Liver (tissue), 9 donors: Measurements from ENCODE around the gene PRR30. TPM values are rescaled to one million over a fixed set of nuclear protein-coding genes. Genes with fewer than 3 reads are reported as not detected.

Source experiments
- DNase-seq: peaks from one replicate; pipeline ENCODE4 v3.0.0-alpha.2; 2017; ENCODE audit warnings: low spot score
- H3K27ac ChIP-seq, 2 donors: one replicate each; pipeline ENCODE4 v1.7.0; 2013; ENCODE audit warnings: inconsistent platforms in 2 of 2, low read length in 2 of 2, control low read depth in 1 of 2, low read depth in 1 of 2, mild to moderate bottlenecking in 1 of 2
- H3K27me3 ChIP-seq, 4 donors: one replicate each; pipeline versions ENCODE4 v1.6.1 to v1.7.0; 2013; ENCODE audit warnings: low read length in 3 of 4, inconsistent platforms in 1 of 4, mild to moderate bottlenecking in 1 of 4, moderate library complexity in 1 of 4; ENCODE audit not compliant: control insufficient read depth in 4 of 4, insufficient read depth in 4 of 4
- H3K36me3 ChIP-seq, 4 donors: one replicate each; pipeline versions ENCODE4 v1.6.1 to v1.7.0; 2013; ENCODE audit warnings: low read length in 3 of 4, mild to moderate bottlenecking in 3 of 4, low read depth in 1 of 4, moderate library complexity in 1 of 4; ENCODE audit not compliant: control insufficient read depth in 4 of 4, insufficient read depth in 3 of 4
- H3K4me1 ChIP-seq, 4 donors: one replicate each; pipeline versions ENCODE4 v1.6.1 to v1.7.0; 2013; ENCODE audit warnings: low read length in 3 of 4, mild to moderate bottlenecking in 3 of 4, moderate library complexity in 1 of 4; ENCODE audit not compliant: control insufficient read depth in 4 of 4, insufficient read depth in 4 of 4
- H3K4me3 ChIP-seq, 3 donors: one replicate each; pipeline versions ENCODE4 v1.6.1 to v1.7.0; 2013; ENCODE audit warnings: low read length in 3 of 3, control low read depth in 1 of 3, low read depth in 1 of 3, mild to moderate bottlenecking in 1 of 3
- H3K9ac ChIP-seq, 2 donors: one replicate each; pipeline ENCODE4 v1.7.0; 2013; ENCODE audit warnings: low read length in 2 of 2, mild to moderate bottlenecking in 2 of 2, moderate library complexity in 2 of 2, control low read depth in 1 of 2, low read depth in 1 of 2
- H3K9me3 ChIP-seq, 4 donors: one replicate each; pipeline versions ENCODE4 v1.6.1 to v1.7.0; 2013; ENCODE audit warnings: low read length in 3 of 4; ENCODE audit not compliant: control insufficient read depth in 4 of 4
- EGR1 ChIP-seq, 2 donors: IDR thresholded peaks; 2 replicates each; pipeline ENCODE4 v1.6.1; 2016 to 2018; ENCODE audit warnings: antibody characterized with exemption in 2 of 2, low read depth in 2 of 2
- FOXA1 ChIP-seq: IDR thresholded peaks from 2 replicates; pipeline ENCODE4 v1.6.1; 2016; ENCODE audit warnings: antibody characterized with exemption
- FOXA2 ChIP-seq: IDR thresholded peaks from 2 replicates; pipeline ENCODE4 v1.6.1; 2016; ENCODE audit warnings: antibody characterized with exemption
- GABPA ChIP-seq, 2 donors: IDR thresholded peaks in 1 of 2; conservative IDR thresholded peaks in 1 of 2; 2 replicates each; pipeline ENCODE4 v1.6.1; 2016; ENCODE audit warnings: antibody characterized with exemption in 2 of 2, mild to moderate bottlenecking in 1 of 2, moderate library complexity in 1 of 2
- HNF4A ChIP-seq, 2 donors: conservative IDR thresholded peaks; 2 replicates each; pipeline ENCODE4 v1.6.1; 2016; ENCODE audit warnings: antibody characterized with exemption in 2 of 2, mild to moderate bottlenecking in 2 of 2
- HNF4G ChIP-seq: IDR thresholded peaks from 2 replicates; pipeline ENCODE4 v1.6.1; 2016; ENCODE audit warnings: antibody characterized with exemption
- JUND ChIP-seq, 2 donors: IDR thresholded peaks; 2 replicates each; pipeline ENCODE4 v1.6.1; 2016; ENCODE audit warnings: antibody characterized with exemption in 2 of 2
- MAX ChIP-seq: IDR thresholded peaks from 2 replicates; pipeline ENCODE4 v1.6.1; 2016; ENCODE audit warnings: antibody characterized with exemption
- NR2F2 ChIP-seq: IDR thresholded peaks from 2 replicates; pipeline ENCODE4 v1.6.1; 2016; ENCODE audit warnings: antibody characterized with exemption
- RAD21 ChIP-seq, 2 donors: IDR thresholded peaks; 2 replicates each; pipeline ENCODE4 v1.6.1; 2016; ENCODE audit warnings: antibody characterized with exemption in 2 of 2, mild to moderate bottlenecking in 2 of 2
- REST ChIP-seq: IDR thresholded peaks from 2 replicates; pipeline ENCODE4 v1.6.1; 2016; ENCODE audit warnings: antibody characterized with exemption, mild to moderate bottlenecking
- RXRA ChIP-seq, 2 donors: IDR thresholded peaks; 2 replicates each; pipeline ENCODE4 v1.6.1; 2017 to 2018; ENCODE audit warnings: antibody characterized with exemption in 2 of 2, mild to moderate bottlenecking in 1 of 2
- SP1 ChIP-seq: IDR thresholded peaks from 2 replicates; pipeline ENCODE4 v1.6.1; 2018; ENCODE audit warnings: antibody characterized with exemption, mild to moderate bottlenecking
- TAF1 ChIP-seq: conservative IDR thresholded peaks from 2 replicates; pipeline ENCODE4 v1.6.1; 2016; ENCODE audit warnings: antibody characterized with exemption, mild to moderate bottlenecking
- YY1 ChIP-seq: IDR thresholded peaks from 2 replicates; pipeline ENCODE4 v1.6.1; 2016; ENCODE audit warnings: antibody characterized with exemption, mild to moderate bottlenecking
- WGBS: extraction: QIAGEN DNeasy Blood & Tissue Kit; methylation state at CpG from one replicate; pipeline ENCODE4 v1.1.7; 2013; 5-methylcytosine and 5-hydroxymethylcytosine counted together
- polyA plus RNA-seq, 2 donors: library from polyadenylated mRNA; stranded (reverse) in 1 of 2; unstranded in 1 of 2; fragments of 200-250 nt in 1 of 2; fragments of >200 nt in 1 of 2; fragmentation: Nextera tagmentation in 1 of 2; extraction: Ambion mirVana in 1 of 2; gene quantifications; one replicate each; pipeline versions ENCODE4 v1.2.1 to v1.2.3, GENCODE V29; 2013 to 2015
- total RNA-seq, 2 donors: library from RNA; depleted of rRNA; stranded (reverse); fragments of >200 nt; gene quantifications; one replicate each; pipeline ENCODE4 v1.2.3, GENCODE V29; 2014
- TF ChIP-seq, protein P1 (sequence below): IDR thresholded peaks from 2 replicates; pipeline ENCODE4 v1.6.1; 2016; ENCODE audit warnings: antibody characterized with exemption
- TF ChIP-seq, protein P2 (sequence below): fragments of 150-350 bp; IDR thresholded peaks from 2 replicates; pipeline ENCODE4 v1.5.1; 2017; ENCODE audit warnings: improper control_type of control experiment, low read depth, low read length; ENCODE audit not compliant: missing input control
- TF ChIP-seq, protein P3 (sequence below): IDR thresholded peaks from 2 replicates; pipeline ENCODE4 v1.6.1; 2016; ENCODE audit warnings: antibody characterized with exemption
- donor health status: healthy.
- donor health status: healthy.
- donor health status: healthy.
- donor health status: healthy.
- donor health status: healthy.

Gene PRR30
- total and polyA plus RNA-seq, 4 donors = not detected

DNA sequence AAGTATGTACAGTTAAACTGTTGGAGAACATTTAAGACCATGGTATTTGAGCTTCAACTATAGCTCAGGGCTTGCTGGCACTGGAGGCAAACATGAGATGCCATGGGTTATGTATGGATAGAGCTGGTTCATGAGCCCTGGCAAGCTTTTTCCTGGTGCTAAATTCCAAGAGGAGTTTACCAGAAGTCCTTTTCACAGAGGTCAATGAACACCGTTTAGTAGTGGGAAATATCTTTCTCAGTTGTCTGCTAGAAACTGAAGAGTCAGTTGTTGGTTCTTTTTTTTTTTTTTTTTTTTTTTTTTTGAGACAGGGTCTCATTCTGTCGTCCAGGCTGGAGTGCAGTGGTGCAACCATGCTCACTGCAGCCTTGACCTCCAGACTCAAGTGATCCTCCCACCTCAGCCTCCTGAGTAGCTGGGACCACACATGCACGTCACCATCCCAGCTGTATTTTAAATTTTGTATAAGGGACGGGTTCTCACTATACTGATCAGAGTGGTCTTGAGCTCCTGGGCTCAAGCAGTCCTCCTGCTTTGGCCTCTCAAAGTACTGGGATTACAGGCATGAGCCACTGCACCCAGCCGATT lies 51.3 kb downstream of the PRR30 start:
- Histone ChIP-seq H3K4me3 (peak overlapping the region; percentile 63 to 84 (median 70)), H3K36me3 (peaks cover 0 to 1% (median 0%) of the 10 kb centered on the region in 4 donors), H3K9ac (peak overlapping the region; percentile 40 to 65), H3K4me1 (peaks cover 9 to 65% (median 41%) of the 10 kb centered on the region in 4 donors), H3K9me3 (no peaks in the 10 kb centered on the region), H3K27me3 (no peaks in the 10 kb centered on the region), H3K27ac (peak overlapping the region; percentile 60 to 76)
- DNase-seq = no peak
- 42% methylated on average over 5 of the region's 5 CpGs for WGBS
- peak; percentile 20 for TF ChIP-seq YY1
- TF ChIP-seq REST = no peak
- TF ChIP-seq GABPA (IDR thresholded peaks at IDR 0.05 in 1 of 2, conservative IDR thresholded peaks at IDR 0.05 in 1 of 2) = no peak
- no peak for TF ChIP-seq TAF1
- TF ChIP-seq, protein P1, sequence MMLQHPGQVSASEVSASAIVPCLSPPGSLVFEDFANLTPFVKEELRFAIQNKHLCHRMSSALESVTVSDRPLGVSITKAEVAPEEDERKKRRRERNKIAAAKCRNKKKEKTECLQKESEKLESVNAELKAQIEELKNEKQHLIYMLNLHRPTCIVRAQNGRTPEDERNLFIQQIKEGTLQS = no peak
- TF ChIP-seq FOXA1 = no peak
- TF ChIP-seq, protein P2, sequence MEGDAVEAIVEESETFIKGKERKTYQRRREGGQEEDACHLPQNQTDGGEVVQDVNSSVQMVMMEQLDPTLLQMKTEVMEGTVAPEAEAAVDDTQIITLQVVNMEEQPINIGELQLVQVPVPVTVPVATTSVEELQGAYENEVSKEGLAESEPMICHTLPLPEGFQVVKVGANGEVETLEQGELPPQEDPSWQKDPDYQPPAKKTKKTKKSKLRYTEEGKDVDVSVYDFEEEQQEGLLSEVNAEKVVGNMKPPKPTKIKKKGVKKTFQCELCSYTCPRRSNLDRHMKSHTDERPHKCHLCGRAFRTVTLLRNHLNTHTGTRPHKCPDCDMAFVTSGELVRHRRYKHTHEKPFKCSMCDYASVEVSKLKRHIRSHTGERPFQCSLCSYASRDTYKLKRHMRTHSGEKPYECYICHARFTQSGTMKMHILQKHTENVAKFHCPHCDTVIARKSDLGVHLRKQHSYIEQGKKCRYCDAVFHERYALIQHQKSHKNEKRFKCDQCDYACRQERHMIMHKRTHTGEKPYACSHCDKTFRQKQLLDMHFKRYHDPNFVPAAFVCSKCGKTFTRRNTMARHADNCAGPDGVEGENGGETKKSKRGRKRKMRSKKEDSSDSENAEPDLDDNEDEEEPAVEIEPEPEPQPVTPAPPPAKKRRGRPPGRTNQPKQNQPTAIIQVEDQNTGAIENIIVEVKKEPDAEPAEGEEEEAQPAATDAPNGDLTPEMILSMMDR = no peak
- TF ChIP-seq SP1 = no peak
- TF ChIP-seq FOXA2 = no peak
- peak; percentile 12 for TF ChIP-seq HNF4G
- no peak for TF ChIP-seq NR2F2
- TF ChIP-seq MAX = no peak
- TF ChIP-seq RXRA (IDR thresholded peaks at IDR 0.05) = peak; percentile 52 to 65
- no peak for TF ChIP-seq EGR1 (IDR thresholded peaks at IDR 0.05; ENCODE audit: low read depth in 2 of 2)
- TF ChIP-seq HNF4A (conservative IDR thresholded peaks at IDR 0.05) = peak; percentile 56 to 63
- TF ChIP-seq, protein P3, sequence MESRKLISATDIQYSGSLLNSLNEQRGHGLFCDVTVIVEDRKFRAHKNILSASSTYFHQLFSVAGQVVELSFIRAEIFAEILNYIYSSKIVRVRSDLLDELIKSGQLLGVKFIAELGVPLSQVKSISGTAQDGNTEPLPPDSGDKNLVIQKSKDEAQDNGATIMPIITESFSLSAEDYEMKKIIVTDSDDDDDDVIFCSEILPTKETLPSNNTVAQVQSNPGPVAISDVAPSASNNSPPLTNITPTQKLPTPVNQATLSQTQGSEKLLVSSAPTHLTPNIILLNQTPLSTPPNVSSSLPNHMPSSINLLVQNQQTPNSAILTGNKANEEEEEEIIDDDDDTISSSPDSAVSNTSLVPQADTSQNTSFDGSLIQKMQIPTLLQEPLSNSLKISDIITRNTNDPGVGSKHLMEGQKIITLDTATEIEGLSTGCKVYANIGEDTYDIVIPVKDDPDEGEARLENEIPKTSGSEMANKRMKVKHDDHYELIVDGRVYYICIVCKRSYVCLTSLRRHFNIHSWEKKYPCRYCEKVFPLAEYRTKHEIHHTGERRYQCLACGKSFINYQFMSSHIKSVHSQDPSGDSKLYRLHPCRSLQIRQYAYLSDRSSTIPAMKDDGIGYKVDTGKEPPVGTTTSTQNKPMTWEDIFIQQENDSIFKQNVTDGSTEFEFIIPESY = no peak
- TF ChIP-seq RAD21 (IDR thresholded peaks at IDR 0.05) = peak in 1 of 2 donors; percentile 8
- no peak for TF ChIP-seq JUND (IDR thresholded peaks at IDR 0.05)

Other genes starting within 250 kb of the PRR30 start
- gene MAPRE3, start 168.8 kb downstream of the PRR30 start, total RNA-seq = 1 to 10 TPM; 1.0 to 8.1 TPM
- gene MAPRE3, start 168.8 kb downstream of the PRR30 start, polyA plus RNA-seq = 10 to 100 TPM; 11.5 to 15.8 TPM
- 10 to 100 TPM; 17.1 to 48.4 TPM for gene TMEM214, start 106.4 kb downstream of the PRR30 start, total RNA-seq
- gene TMEM214, start 106.4 kb downstream of the PRR30 start, polyA plus RNA-seq = 10 to 100 TPM; 28.3 to 53.4 TPM
- gene AGBL5, start 87.7 kb downstream of the PRR30 start, total RNA-seq = 1 to 10 TPM; 4.7 to 9.0 TPM
- gene AGBL5, start 87.7 kb downstream of the PRR30 start, polyA plus RNA-seq = 1 to 10 TPM; 3.2 to 5.0 TPM
- 100 to 1,000 TPM in 1 of 2 donors, 10 to 100 TPM in 1; 94.8 to 186 TPM for gene OST4, start 67.8 kb downstream of the PRR30 start, total RNA-seq
- 100 to 1,000 TPM; 227 to 377 TPM for gene OST4, start 67.8 kb downstream of the PRR30 start, polyA plus RNA-seq
- 10 to 100 TPM; 24.8 to 26.1 TPM for gene EMILIN1, start 60.8 kb downstream of the PRR30 start, total RNA-seq
- gene EMILIN1, start 60.8 kb downstream of the PRR30 start, polyA plus RNA-seq = 10 to 100 TPM in 1 of 2 donors, 1 to 10 TPM in 1; 3.4 to 23.1 TPM
- gene KHK, start 52.6 kb downstream of the PRR30 start, total RNA-seq = 100 to 1,000 TPM in 1 of 2 donors, 10 to 100 TPM in 1; 26.1 to 152 TPM
- 100 to 1,000 TPM; 223 to 462 TPM for gene KHK, start 52.6 kb downstream of the PRR30 start, polyA plus RNA-seq
- 10 to 100 TPM in 1 of 2 donors, under 1 TPM in 1; 0.98 to 10.3 TPM for gene CGREF1, start 20.3 kb downstream of the PRR30 start, total RNA-seq
- 10 to 100 TPM; 13.0 to 16.1 TPM for gene CGREF1, start 20.3 kb downstream of the PRR30 start, polyA plus RNA-seq
- gene ABHD1, start 15.6 kb downstream of the PRR30 start, total RNA-seq = under 1 TPM; 0.09 to 0.67 TPM
- gene ABHD1, start 15.6 kb downstream of the PRR30 start, polyA plus RNA-seq = 1 to 10 TPM in 1 of 2 donors, under 1 TPM in 1; 0.54 to 2.0 TPM
- gene PREB, start 4.8 kb downstream of the PRR30 start, total RNA-seq = 10 to 100 TPM; 21.5 to 81.4 TPM
- gene PREB, start 4.8 kb downstream of the PRR30 start, polyA plus RNA-seq = 10 to 100 TPM; 40.3 to 98.4 TPM
- gene TCF23, start 9.6 kb upstream of the PRR30 start, total RNA-seq = under 1 TPM; under 0.01 to 0.05 TPM
- gene TCF23, start 9.6 kb upstream of the PRR30 start, polyA plus RNA-seq = under 1 TPM in 1 of 2 donors, not detected in 1; 0.02 TPM
- 10 to 100 TPM; 44.9 to 48.6 TPM for gene ATRAID, start 72.6 kb upstream of the PRR30 start, total RNA-seq
- 10 to 100 TPM; 49.3 to 77.5 TPM for gene ATRAID, start 72.6 kb upstream of the PRR30 start, polyA plus RNA-seq
- gene SLC5A6, start 72.9 kb upstream of the PRR30 start, total RNA-seq = 100 to 1,000 TPM in 1 of 2 donors, 10 to 100 TPM in 1; 12.5 to 100 TPM
- 100 to 1,000 TPM in 1 of 2 donors, 10 to 100 TPM in 1; 46.0 to 217 TPM for gene SLC5A6, start 72.9 kb upstream of the PRR30 start, polyA plus RNA-seq
- 10 to 100 TPM; 18.7 to 23.2 TPM for gene CAD, start 78.0 kb upstream of the PRR30 start, total RNA-seq
- gene CAD, start 78.0 kb upstream of the PRR30 start, polyA plus RNA-seq = 1 to 10 TPM; 6.3 to 8.4 TPM
- not detected for gene SLC30A3, start 123.6 kb upstream of the PRR30 start, total RNA-seq
- under 1 TPM in 1 of 2 donors, not detected in 1; 0.20 TPM for gene SLC30A3, start 123.6 kb upstream of the PRR30 start, polyA plus RNA-seq
- not detected for gene DNAJC5G, start 136.0 kb upstream of the PRR30 start, total RNA-seq
- gene DNAJC5G, start 136.0 kb upstream of the PRR30 start, polyA plus RNA-seq = not detected
- gene TRIM54, start 143.0 kb upstream of the PRR30 start, total RNA-seq = not detected
- gene TRIM54, start 143.0 kb upstream of the PRR30 start, polyA plus RNA-seq = under 1 TPM in 1 of 2 donors, not detected in 1; 0.03 TPM
- under 1 TPM in 1 of 2 donors, not detected in 1; 0.25 TPM for gene UCN, start 169.0 kb upstream of the PRR30 start, total RNA-seq
- gene UCN, start 169.0 kb upstream of the PRR30 start, polyA plus RNA-seq = under 1 TPM; 0.42 to 0.83 TPM
- gene MPV17, start 183.7 kb upstream of the PRR30 start, total RNA-seq = 10 to 100 TPM; 13.9 to 29.6 TPM
- 10 to 100 TPM; 17.7 to 26.0 TPM for gene MPV17, start 183.7 kb upstream of the PRR30 start, polyA plus RNA-seq
- gene GTF3C2, start 217.4 kb upstream of the PRR30 start, total RNA-seq = 10 to 100 TPM; 16.4 to 20.6 TPM
- 10 to 100 TPM in 1 of 2 donors, 1 to 10 TPM in 1; 9.7 to 13.0 TPM for gene GTF3C2, start 217.4 kb upstream of the PRR30 start, polyA plus RNA-seq
- gene EIF2B4, start 230.9 kb upstream of the PRR30 start, total RNA-seq = 10 to 100 TPM; 10.5 to 18.9 TPM
- gene EIF2B4, start 230.9 kb upstream of the PRR30 start, polyA plus RNA-seq = 10 to 100 TPM; 22.6 to 25.8 TPM
- 10 to 100 TPM; 53.7 to 65.3 TPM for gene SNX17, start 231.2 kb upstream of the PRR30 start, total RNA-seq
- 10 to 100 TPM; 57.7 to 60.5 TPM for gene SNX17, start 231.2 kb upstream of the PRR30 start, polyA plus RNA-seq
- gene ZNF513, start 241.3 kb upstream of the PRR30 start, total RNA-seq = 1 to 10 TPM; 7.9 to 9.3 TPM
- gene ZNF513, start 241.3 kb upstream of the PRR30 start, polyA plus RNA-seq = 10 to 100 TPM in 1 of 2 donors, 1 to 10 TPM in 1; 2.9 to 11.2 TPM